Neutrophil (primary cell): ENCODE measurements around the gene TBCA.

Experiments used
- H3K27ac ChIP-seq: fragments of 200-600 bp; sonication (generic); 2 replicates; pipeline ENCODE4 v1.5.1; 2016; ENCODE audit warnings: mild to moderate bottlenecking, moderate library complexity
- H3K27me3 ChIP-seq: fragments of 200-600 bp; sonication (generic); 2 replicates; pipeline ENCODE4 v1.6.0; 2016; ENCODE audit warnings: mild to moderate bottlenecking
- H3K36me3 ChIP-seq: fragments of 200-600 bp; sonication (generic); 2 replicates; pipeline ENCODE4 v1.5.1; 2017
- H3K4me1 ChIP-seq, 2 experiments: fragments of 200-600 bp in 1 of 2; sonication (generic) in 1 of 2; 1 replicate in 1 of 2; 2 replicates in 1 of 2; pipeline versions ENCODE4 v1.5.1 to v1.6.1; 2013 to 2016; ENCODE audit warnings: low read depth in 1 of 2, low read length in 1 of 2, mild to moderate bottlenecking in 1 of 2, moderate library complexity in 1 of 2; ENCODE audit not compliant: control insufficient read depth in 1 of 2, insufficient read depth in 1 of 2
- H3K4me3 ChIP-seq, 2 experiments: fragments of 200-600 bp in 1 of 2; sonication (generic) in 1 of 2; 1 replicate in 1 of 2; 2 replicates in 1 of 2; pipeline ENCODE4 v1.5.1; 2013 to 2016; ENCODE audit warnings: low read depth in 1 of 2, low read length in 1 of 2, mild to moderate bottlenecking in 1 of 2, moderate library complexity in 1 of 2
- H3K9me3 ChIP-seq: fragments of 200-600 bp; sonication (generic); 2 replicates; pipeline ENCODE4 v1.5.1; 2016
- CTCF ChIP-seq: fragments of 200-600 bp; sonication (generic); IDR thresholded peaks from 2 replicates; pipeline ENCODE4 v1.5.1; 2016; ENCODE audit warnings: antibody characterized with exemption

The TBCA gene, protein sequence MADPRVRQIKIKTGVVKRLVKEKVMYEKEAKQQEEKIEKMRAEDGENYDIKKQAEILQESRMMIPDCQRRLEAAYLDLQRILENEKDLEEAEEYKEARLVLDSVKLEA

DNA sequence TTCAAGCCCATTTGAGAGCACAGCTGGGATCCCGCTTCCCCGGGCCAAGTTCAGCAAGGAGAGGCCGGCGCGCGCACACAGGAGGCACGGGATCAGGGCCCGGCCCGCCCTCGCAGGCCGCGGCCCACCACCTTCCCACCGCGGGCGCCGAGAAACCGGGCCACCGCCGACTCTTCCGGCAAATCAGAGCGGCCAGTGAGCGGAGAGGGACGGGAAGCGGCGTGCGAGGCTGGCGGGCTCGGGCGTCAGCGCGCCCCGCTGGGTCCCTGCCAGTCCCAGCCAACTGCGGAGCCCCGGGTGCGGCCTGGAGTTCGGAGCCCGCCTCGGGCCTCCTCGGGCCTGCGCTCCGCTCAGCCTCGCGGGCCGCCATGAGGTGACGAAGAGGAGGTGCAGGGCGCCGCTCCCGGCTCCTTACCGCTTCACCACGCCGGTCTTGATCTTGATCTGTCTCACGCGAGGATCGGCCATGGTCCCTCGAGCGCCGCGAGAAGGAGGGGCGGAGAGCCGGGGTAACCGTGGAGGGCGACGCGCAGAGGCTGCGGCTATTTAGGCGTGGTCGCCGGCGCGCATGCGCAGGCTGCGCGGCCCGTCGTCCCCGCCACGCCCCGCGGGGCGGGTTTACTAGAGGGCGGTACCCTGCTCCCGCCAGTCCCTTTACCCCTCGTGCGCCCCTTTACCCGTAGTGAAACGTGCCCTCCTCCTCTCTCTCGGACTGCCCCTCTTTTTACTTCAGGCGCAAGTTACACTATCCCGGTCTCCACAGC lies at the start of gene TBCA:
Gene TBCA (minus strand): TSS at position 550 of the 764 bp plus-strand sequence. CDS start 82 bp downstream, at position 468.
- peak; percentile 60 for TF ChIP-seq CTCF
- no peaks in the 10 kb centered on the region for H3K27me3 ChIP-seq
- peaks cover 13 to 19% of the 10 kb centered on the region in 2 experiments for H3K4me1 ChIP-seq
- H3K9me3 ChIP-seq = no peaks in the 10 kb centered on the region
- H3K4me3 ChIP-seq = peak within 1 kb of the TSS; percentile 78 to 96
- H3K27ac ChIP-seq = peak within 1 kb of the TSS; percentile 94
- H3K36me3 ChIP-seq = no peaks in the 10 kb centered on the region

DNA sequence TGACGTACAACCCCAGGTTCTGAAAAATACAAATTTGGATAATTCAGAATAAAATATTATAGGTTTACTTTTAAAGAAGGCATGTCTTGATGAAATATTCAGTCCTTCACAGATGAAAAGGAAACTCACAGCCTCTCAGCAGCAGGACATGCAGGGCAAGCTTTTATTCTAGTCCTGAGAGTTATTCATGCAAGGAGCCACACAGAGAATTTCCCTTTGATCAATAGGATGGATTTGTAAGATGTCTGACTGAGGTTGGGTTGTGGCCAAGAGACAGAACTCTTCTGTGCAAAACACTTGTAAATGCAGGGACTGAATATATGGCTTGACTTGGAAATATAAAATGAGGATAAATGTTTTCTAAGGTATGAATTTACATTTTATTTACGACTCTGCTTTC lies 48.8 kb upstream of the TBCA start:
- Histone ChIP-seq H3K4me1 (no peaks in the 10 kb centered on the region), H3K9me3 (no peaks in the 10 kb centered on the region), H3K36me3 (no peaks in the 10 kb centered on the region), H3K27me3 (peaks cover 20% of the 10 kb centered on the region), H3K4me3 (no peak overlapping the region), H3K27ac (no peak overlapping the region)
- no peak for TF ChIP-seq CTCF

GRCh38 chr5:77816686-77817085 lies 40.5 kb upstream of the TBCA start:
- Histone ChIP-seq H3K36me3 (no peaks in the 10 kb centered on the region), H3K9me3 (no peaks in the 10 kb centered on the region), H3K4me1 (no peaks in the 10 kb centered on the region), H3K4me3 (no peak overlapping the region), H3K27me3 (no peaks in the 10 kb centered on the region), H3K27ac (no peak overlapping the region)
- TF ChIP-seq CTCF = no peak

GRCh38 chr5:77812926-77813589 lies 36.9 kb upstream of the TBCA start:
- Histone ChIP-seq H3K27ac (no peak overlapping the region), H3K36me3 (no peaks in the 10 kb centered on the region), H3K9me3 (no peaks in the 10 kb centered on the region), H3K27me3 (no peaks in the 10 kb centered on the region), H3K4me3 (no peak overlapping the region), H3K4me1 (no peaks in the 10 kb centered on the region)
- TF ChIP-seq CTCF = no peak

DNA sequence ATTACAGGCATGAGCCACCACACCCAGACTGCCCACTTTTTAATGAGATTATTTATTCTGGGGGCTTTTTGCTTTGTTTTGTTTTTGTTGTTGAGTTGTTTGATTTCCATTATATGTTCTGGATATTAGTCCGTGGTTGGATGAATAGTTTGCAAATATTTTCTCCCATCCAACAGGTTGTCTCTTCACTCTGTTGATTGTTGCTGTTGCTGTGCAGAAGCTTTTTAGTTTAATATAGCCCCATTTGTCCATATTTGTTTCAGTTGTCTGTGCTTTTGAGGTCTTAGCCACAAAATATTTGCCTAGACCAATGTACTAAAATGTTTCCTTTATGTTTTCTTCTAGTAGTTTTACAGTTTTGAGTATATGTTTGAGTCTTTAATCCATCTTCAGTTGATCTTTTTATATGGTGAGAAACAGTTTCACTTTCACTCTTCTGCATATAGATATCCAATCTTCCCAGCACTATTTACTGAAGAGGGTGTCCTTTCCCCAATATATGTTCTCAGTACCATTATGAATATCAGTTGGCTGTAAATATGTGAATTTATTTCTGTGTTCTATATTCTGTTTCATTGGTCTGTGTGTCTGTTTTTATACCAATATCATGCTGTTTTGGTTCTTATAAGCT lies 30.2 kb upstream of the TBCA start:
- no peaks in the 10 kb centered on the region for H3K27me3 ChIP-seq
- no peaks in the 10 kb centered on the region for H3K36me3 ChIP-seq
- H3K27ac ChIP-seq = peak overlapping the region; percentile 49
- H3K4me3 ChIP-seq = no peak overlapping the region
- H3K4me1 ChIP-seq = peaks cover 0 to 9% of the 10 kb centered on the region in 2 experiments
- no peaks in the 10 kb centered on the region for H3K9me3 ChIP-seq
- no peak for TF ChIP-seq CTCF
